Smooth muscle cell (in vitro differentiated cells): ENCODE results near the gene TRMT61A. TPM values are rescaled to one million over a fixed set of nuclear protein-coding genes. Genes with fewer than 3 reads are reported as not detected.

ENCODE experiments used
- DNase-seq: peaks from one replicate; lab custom pipeline; 2025; ENCODE audit not compliant: unreplicated experiment; lab: John Stamatoyannopoulos, UW
- H2AFZ ChIP-seq: fragments of 200-600 bp; sonication (generic); 2 replicates; pipeline ENCODE4 v1.6.0; 2016; ENCODE audit warnings: antibody characterized with exemption, low read depth, mild to moderate bottlenecking
- H3F3A ChIP-seq: fragments of 200-600 bp; sonication (generic); 2 replicates; pipeline ENCODE4 v1.6.0; 2017; ENCODE audit warnings: antibody characterized with exemption, low read depth
- H3K27ac ChIP-seq: fragments of 200-600 bp; sonication (generic); 2 replicates; pipeline ENCODE4 v1.5.1; 2016; ENCODE audit warnings: low read depth, mild to moderate bottlenecking
- H3K27me3 ChIP-seq: fragments of 200-600 bp; sonication (generic); 2 replicates; pipeline ENCODE4 v1.6.1; 2016; ENCODE audit warnings: low read depth, mild to moderate bottlenecking
- H3K36me3 ChIP-seq: fragments of 200-600 bp; sonication (generic); 2 replicates; pipeline ENCODE4 v1.5.1; 2016; ENCODE audit warnings: low read depth
- H3K4me1 ChIP-seq: fragments of 200-600 bp; sonication (generic); 2 replicates; pipeline ENCODE4 v1.5.1; 2016; ENCODE audit warnings: low read depth
- H3K4me2 ChIP-seq: fragments of 200-600 bp; sonication (generic); 2 replicates; pipeline ENCODE4 v1.6.0; 2016; ENCODE audit warnings: mild to moderate bottlenecking
- H3K4me3 ChIP-seq: fragments of 200-600 bp; sonication (generic); 2 replicates; pipeline ENCODE4 v1.5.1; 2016; ENCODE audit warnings: mild to moderate bottlenecking
- H3K79me2 ChIP-seq: fragments of 200-600 bp; sonication (generic); 2 replicates; pipeline ENCODE4 v1.6.0; 2016; ENCODE audit warnings: low read depth, mild to moderate bottlenecking
- H3K9ac ChIP-seq: fragments of 200-600 bp; sonication (generic); 2 replicates; pipeline ENCODE4 v1.6.0; 2016; ENCODE audit warnings: low read depth
- H3K9me3 ChIP-seq: fragments of 200-600 bp; sonication (generic); replicated peaks from 2 replicates; pipeline ENCODE4 v1.5.1; 2016; ENCODE audit warnings: low read depth
- H4K20me1 ChIP-seq: fragments of 200-600 bp; sonication (generic); 2 replicates; pipeline ENCODE4 v1.6.0; 2016; ENCODE audit warnings: low read depth
- WGBS: methylation state at CpG from one replicate; pipeline ENCODE4 v1.1.7; 2016; ENCODE audit warnings: low lambda C conversion rate; 5-methylcytosine and 5-hydroxymethylcytosine counted together
- polyA plus RNA-seq: library from polyadenylated mRNA; unstranded; fragments of >200 nt; fragmentation: Nextera tagmentation; extraction: Ambion mirVana; gene quantifications from 2 replicates; pipeline ENCODE4 v1.2.1, GENCODE V29; 2016
- total RNA-seq: library from RNA; depleted of rRNA; stranded (reverse); fragments of >200 nt; gene quantifications from 2 replicates; pipeline ENCODE4 v1.2.3, GENCODE V29; 2014
- TF ChIP-seq, protein P1 (sequence below): fragments of 200-600 bp; sonication (generic); IDR thresholded peaks from 2 replicates; pipeline ENCODE4 v1.5.1; 2017; ENCODE audit warnings: borderline replicate concordance, mild to moderate bottlenecking, antibody characterized with exemption; ENCODE audit not compliant: insufficient read depth, poor library complexity, severe bottlenecking

The TRMT61A gene
- total and polyA plus RNA-seq, 2 experiments from 2014 or later: 3.7 to 6.7 TPM

DNA sequence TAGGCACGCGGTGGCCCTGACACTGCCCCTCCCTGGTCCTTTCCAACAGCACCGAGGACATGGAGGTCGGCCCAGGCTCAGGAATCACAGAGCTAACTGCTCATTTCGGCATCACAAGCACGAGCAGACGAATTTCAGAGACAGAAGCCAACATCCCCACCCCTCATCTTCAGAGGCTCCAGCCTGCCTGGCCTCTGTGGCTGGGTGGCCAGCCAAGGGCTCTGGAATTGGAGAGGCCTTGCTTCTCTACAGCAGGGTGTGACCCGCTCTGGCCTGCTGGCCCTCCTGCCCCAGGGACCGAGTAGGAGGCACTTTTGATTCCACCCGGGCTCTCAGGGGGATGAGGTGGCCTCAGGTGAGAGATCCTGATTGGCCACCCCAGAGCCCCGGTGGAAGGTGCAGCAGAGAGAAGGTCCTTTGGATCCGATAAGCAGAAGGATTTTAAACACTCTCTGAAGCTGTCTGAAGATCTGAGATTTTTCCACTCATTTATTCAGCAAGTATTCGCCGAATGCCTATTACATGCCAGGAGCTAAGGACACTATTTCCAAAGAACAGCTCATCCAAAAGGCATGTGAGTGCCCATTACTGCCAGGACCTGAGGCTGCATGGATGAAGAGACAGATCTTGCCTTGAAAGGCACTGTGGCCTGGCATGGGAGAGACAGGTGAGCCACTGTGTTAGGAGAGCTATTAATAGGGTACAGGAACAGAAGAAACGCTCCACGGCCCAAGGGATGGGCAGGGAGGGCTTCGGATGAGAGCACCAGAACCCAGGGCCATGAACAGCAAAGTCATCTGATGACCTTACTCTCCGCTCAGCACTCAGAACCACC is 23.2 kb downstream of the TRMT61A start:
- Histone ChIP-seq H3K36me3 (no peaks in the 10 kb centered on the region), H3K4me2 (no peak overlapping the region), H2AFZ (no peak overlapping the region), H3K9me3 (no peaks in the 10 kb centered on the region), H3K79me2 (peaks cover 7% of the 10 kb centered on the region), H3K27ac (no peak overlapping the region), H3F3A (peaks cover 2% of the 10 kb centered on the region), H3K9ac (no peak overlapping the region), H3K4me1 (no peaks in the 10 kb centered on the region), H4K20me1 (peaks cover 50% of the 10 kb centered on the region), H3K27me3 (no peaks in the 10 kb centered on the region), H3K4me3 (no peak overlapping the region)
- TF ChIP-seq, protein P1, sequence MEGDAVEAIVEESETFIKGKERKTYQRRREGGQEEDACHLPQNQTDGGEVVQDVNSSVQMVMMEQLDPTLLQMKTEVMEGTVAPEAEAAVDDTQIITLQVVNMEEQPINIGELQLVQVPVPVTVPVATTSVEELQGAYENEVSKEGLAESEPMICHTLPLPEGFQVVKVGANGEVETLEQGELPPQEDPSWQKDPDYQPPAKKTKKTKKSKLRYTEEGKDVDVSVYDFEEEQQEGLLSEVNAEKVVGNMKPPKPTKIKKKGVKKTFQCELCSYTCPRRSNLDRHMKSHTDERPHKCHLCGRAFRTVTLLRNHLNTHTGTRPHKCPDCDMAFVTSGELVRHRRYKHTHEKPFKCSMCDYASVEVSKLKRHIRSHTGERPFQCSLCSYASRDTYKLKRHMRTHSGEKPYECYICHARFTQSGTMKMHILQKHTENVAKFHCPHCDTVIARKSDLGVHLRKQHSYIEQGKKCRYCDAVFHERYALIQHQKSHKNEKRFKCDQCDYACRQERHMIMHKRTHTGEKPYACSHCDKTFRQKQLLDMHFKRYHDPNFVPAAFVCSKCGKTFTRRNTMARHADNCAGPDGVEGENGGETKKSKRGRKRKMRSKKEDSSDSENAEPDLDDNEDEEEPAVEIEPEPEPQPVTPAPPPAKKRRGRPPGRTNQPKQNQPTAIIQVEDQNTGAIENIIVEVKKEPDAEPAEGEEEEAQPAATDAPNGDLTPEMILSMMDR: no peak
- WGBS: 81% methylated on average over 18 of the region's 18 CpGs
- no peak for DNase-seq

DNA sequence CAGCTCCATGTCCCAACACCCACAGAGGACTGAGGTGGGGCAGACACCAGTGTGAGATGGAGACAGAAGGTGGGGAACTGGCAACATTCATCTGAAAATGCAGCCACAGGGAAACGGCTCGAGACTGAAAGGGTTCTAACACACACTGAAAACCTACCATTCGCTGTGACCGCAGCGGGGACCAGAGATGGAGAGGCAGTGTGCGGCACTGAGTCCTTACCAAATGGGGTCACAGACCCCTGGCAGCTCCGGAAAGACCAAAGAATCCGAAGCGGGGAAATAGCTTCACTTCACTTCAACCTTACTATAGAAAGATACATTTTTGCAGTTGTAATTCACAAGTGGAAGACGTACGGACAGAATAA is 23.8 kb downstream of the TRMT61A start:
- TF ChIP-seq, protein P1: no peak
- Histone ChIP-seq H4K20me1 (peaks cover 51% of the 10 kb centered on the region), H3K4me2 (no peak overlapping the region), H3K9ac (no peak overlapping the region), H3K9me3 (no peaks in the 10 kb centered on the region), H3F3A (peaks cover 4% of the 10 kb centered on the region), H3K79me2 (peaks cover 11% of the 10 kb centered on the region), H3K27ac (no peak overlapping the region), H3K4me1 (no peaks in the 10 kb centered on the region), H3K27me3 (no peaks in the 10 kb centered on the region), H3K36me3 (no peaks in the 10 kb centered on the region), H3K4me3 (no peak overlapping the region), H2AFZ (no peak overlapping the region)
- DNase-seq: no peak
- 99% methylated on average over 11 of the region's 11 CpGs for WGBS

DNA sequence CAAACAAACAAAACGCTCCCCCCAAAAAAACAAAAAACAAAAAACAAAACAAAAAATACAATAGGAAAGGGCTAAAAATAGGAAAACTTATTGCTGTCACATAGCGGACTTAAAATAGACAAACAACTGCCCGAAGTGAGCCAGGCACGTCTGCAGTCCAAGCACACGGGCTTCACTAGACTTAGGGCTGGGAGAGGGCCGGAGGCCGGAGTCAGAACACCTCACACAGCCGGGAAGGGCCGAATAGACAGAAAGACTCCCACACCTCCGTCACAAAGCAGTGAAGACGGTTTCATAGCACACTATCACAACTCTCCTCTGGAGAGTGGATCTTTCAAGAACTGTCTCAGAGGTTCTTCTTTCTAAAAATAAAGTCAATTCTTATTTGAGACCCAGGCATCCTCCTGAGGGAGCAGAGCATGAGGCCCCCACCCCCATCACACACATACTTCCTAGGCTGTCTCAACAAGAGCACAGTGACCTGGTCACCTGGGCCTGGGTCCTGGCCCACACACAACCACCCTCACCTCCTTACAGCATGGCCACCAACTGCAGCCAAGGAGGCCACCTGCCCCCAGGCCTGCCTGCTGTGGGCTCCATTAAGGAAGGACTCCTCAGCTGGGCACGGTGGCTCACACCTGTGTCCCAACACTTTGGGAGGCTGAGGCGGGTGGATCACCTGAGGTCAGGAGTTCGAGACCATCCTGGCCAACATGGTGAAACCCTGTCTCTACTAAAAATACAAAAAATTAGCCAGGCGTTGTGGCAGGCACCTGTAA is 26.8 kb downstream of the TRMT61A start:
- TF ChIP-seq, protein P1: no peak

More for the DNA sequence above, 26.8 kb downstream of the TRMT61A start:
- H3K4me3 ChIP-seq: no peak overlapping the region
- H2AFZ ChIP-seq: no peak overlapping the region
- peaks cover 15% of the 10 kb centered on the region for H3F3A ChIP-seq
- H3K9me3 ChIP-seq: no peaks in the 10 kb centered on the region
- no peak overlapping the region for H3K4me2 ChIP-seq
- peaks cover 2% of the 10 kb centered on the region for H3K4me1 ChIP-seq
- no peaks in the 10 kb centered on the region for H3K27me3 ChIP-seq
- H3K36me3 ChIP-seq: no peaks in the 10 kb centered on the region
- no peak overlapping the region for H3K27ac ChIP-seq
- 95% methylated on average over 15 of the region's 15 CpGs for WGBS
- peaks cover 80% of the 10 kb centered on the region for H4K20me1 ChIP-seq
- H3K9ac ChIP-seq: no peak overlapping the region
- DNase-seq: no peak
- H3K79me2 ChIP-seq: peaks cover 41% of the 10 kb centered on the region
